ENCODE results near the gene DOCK7. TPM values are rescaled to one million over a fixed set of nuclear protein-coding genes. Genes with fewer than 3 reads are reported as not detected.
A peak's percentile ranks its signal among the peaks of the same experiment; 100 is the strongest.

The DOCK7 gene, protein sequence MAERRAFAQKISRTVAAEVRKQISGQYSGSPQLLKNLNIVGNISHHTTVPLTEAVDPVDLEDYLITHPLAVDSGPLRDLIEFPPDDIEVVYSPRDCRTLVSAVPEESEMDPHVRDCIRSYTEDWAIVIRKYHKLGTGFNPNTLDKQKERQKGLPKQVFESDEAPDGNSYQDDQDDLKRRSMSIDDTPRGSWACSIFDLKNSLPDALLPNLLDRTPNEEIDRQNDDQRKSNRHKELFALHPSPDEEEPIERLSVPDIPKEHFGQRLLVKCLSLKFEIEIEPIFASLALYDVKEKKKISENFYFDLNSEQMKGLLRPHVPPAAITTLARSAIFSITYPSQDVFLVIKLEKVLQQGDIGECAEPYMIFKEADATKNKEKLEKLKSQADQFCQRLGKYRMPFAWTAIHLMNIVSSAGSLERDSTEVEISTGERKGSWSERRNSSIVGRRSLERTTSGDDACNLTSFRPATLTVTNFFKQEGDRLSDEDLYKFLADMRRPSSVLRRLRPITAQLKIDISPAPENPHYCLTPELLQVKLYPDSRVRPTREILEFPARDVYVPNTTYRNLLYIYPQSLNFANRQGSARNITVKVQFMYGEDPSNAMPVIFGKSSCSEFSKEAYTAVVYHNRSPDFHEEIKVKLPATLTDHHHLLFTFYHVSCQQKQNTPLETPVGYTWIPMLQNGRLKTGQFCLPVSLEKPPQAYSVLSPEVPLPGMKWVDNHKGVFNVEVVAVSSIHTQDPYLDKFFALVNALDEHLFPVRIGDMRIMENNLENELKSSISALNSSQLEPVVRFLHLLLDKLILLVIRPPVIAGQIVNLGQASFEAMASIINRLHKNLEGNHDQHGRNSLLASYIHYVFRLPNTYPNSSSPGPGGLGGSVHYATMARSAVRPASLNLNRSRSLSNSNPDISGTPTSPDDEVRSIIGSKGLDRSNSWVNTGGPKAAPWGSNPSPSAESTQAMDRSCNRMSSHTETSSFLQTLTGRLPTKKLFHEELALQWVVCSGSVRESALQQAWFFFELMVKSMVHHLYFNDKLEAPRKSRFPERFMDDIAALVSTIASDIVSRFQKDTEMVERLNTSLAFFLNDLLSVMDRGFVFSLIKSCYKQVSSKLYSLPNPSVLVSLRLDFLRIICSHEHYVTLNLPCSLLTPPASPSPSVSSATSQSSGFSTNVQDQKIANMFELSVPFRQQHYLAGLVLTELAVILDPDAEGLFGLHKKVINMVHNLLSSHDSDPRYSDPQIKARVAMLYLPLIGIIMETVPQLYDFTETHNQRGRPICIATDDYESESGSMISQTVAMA (N-terminal part only)
- total RNA-seq (100 to 1,000 TPM in 1 of 5 donors, 10 to 100 TPM in 4; 21.0 to 118 (median 74.2) TPM), polyA plus RNA-seq (10 to 100 TPM in 1 of 3 donors, 1 to 10 TPM in 2; 4.7 to 15.9 (median 8.9) TPM)
- long read RNA-seq, donor 1, partial matches to known transcripts = 0 of 1 reads
- long read RNA-seq, donor 1, other reads (novel, unspliced or antisense) = 0 of 1 reads
- long read RNA-seq, donor 2, partial matches to known transcripts = 0 of 1 reads
- long read RNA-seq, donor 2, other reads (novel, unspliced or antisense) = 0 of 1 reads
- long read RNA-seq, donor 3, partial matches to known transcripts = 0 of 1 reads
- long read RNA-seq, donor 3, other reads (novel, unspliced or antisense) = 0 of 1 reads
- long read RNA-seq, donor 4 = 0 reads
- long read RNA-seq, donor 5, partial matches to known transcripts = 12 of 18 reads
- long read RNA-seq, donor 5, other reads (novel, unspliced or antisense) = 5 of 18 reads
- long read RNA-seq, donor 6 = 0 reads
- long read RNA-seq, donor 7, full-length matches to known transcripts = 3 of 9 reads
- long read RNA-seq, donor 7, partial matches to known transcripts = 6 of 9 reads
- long read RNA-seq, donor 7, other reads (novel, unspliced or antisense) = 0 of 9 reads
- long read RNA-seq, donor 8, full-length matches to known transcripts = 2 of 36 reads
- long read RNA-seq, donor 8, partial matches to known transcripts = 34 of 36 reads
- long read RNA-seq, donor 8, other reads (novel, unspliced or antisense) = 0 of 36 reads
- long read RNA-seq, donor 9, partial matches to known transcripts = 6 of 6 reads
- long read RNA-seq, donor 9, other reads (novel, unspliced or antisense) = 0 of 6 reads
- long read RNA-seq, donor 10, partial matches to known transcripts = 0 of 1 reads
- long read RNA-seq, donor 10, other reads (novel, unspliced or antisense) = 0 of 1 reads

GRCh38 chr1:62687903-62688686 lies at the start of gene DOCK7:
Gene DOCK7 (minus strand): TSS chr1:62688386. CDS start chr1:62688264, 122 bp downstream.
- TF ChIP-seq EP300 (IDR thresholded peaks at IDR 0.05) (no peak), POLR2AphosphoS5 (IDR thresholded peaks at IDR 0.05) (peak in 2 of 3 donors; percentile 31 to 38)
- Histone ChIP-seq H3K36me3 (no peaks in the 10 kb centered on the region), H3K4me1 (peaks cover 36 to 74% (median 60%) of the 10 kb centered on the region in 4 donors), H3K9me3 (no peaks in the 10 kb centered on the region), H3K4me3 (peak within 1 kb of the TSS; percentile 65 to 94 (median 84)), H3K27me3 (no peaks in the 10 kb centered on the region), H3K27ac (peak within 1 kb of the TSS; percentile 88 to 97 (median 93))
- 0 to 1% (median 0%) methylated on average over 14 to 107 of the region's 107 CpGs for WGBS, 5 donors
- intact Hi-C loops (cut with DNase I; ENCODE audit: low total_unique reads) = no loop called here
- peak; percentile 80 to 93 for DNase-seq

- H3K4me1 ChIP-seq = peaks cover 0 to 21% (median 10%) of the 10 kb centered on the region in 4 donors
- 67 to 76% (median 73%) methylated on average over 3 of the region's 3 CpGs for WGBS, 5 donors
- intact Hi-C loops (cut with DNase I; ENCODE audit: low total_unique reads) = no loop called here
- no peak for TF ChIP-seq EP300 (IDR thresholded peaks at IDR 0.05)
- no peak for TF ChIP-seq POLR2A (IDR thresholded peaks at IDR 0.05)
- TF ChIP-seq POLR2AphosphoS5 (IDR thresholded peaks at IDR 0.05) = no peak
- TF ChIP-seq CTCF (IDR thresholded peaks at IDR 0.05) = no peak
- no peak overlapping the region for H3K27ac ChIP-seq
- H3K27me3 ChIP-seq = no peaks in the 10 kb centered on the region
- no peak for DNase-seq
- no peaks in the 10 kb centered on the region for H3K9me3 ChIP-seq
- H3K4me3 ChIP-seq = no peak overlapping the region
- no peaks in the 10 kb centered on the region for H3K36me3 ChIP-seq
These were observed 47.4 kb upstream of the DOCK7 start for GRCh38 chr1:62735491-62736171.

- intact Hi-C loops (cut with DNase I; ENCODE audit: low total_unique reads) = no loop called here
- no peak overlapping the region for H3K4me3 ChIP-seq
- no peak for DNase-seq
- no peaks in the 10 kb centered on the region for H3K36me3 ChIP-seq
- TF ChIP-seq POLR2A (IDR thresholded peaks at IDR 0.05) (no peak), EP300 (IDR thresholded peaks at IDR 0.05) (no peak), POLR2AphosphoS5 (IDR thresholded peaks at IDR 0.05) (no peak), CTCF (IDR thresholded peaks at IDR 0.05) (no peak)
- WGBS, 5 donors = 62 to 70% (median 68%) methylated on average over 3 of the region's 3 CpGs
- no peak overlapping the region for H3K27ac ChIP-seq
- H3K27me3 ChIP-seq = no peaks in the 10 kb centered on the region
- H3K9me3 ChIP-seq = no peaks in the 10 kb centered on the region
- peaks cover 4 to 32% (median 20%) of the 10 kb centered on the region in 4 donors for H3K4me1 ChIP-seq
These were observed 44.1 kb upstream of the DOCK7 start for GRCh38 chr1:62732331-62732730.

All from stomach (tissue), 19 donors.